ENCODE measurements around the gene SERPINB6. TPM values are rescaled to one million over a fixed set of nuclear protein-coding genes. Genes with fewer than 3 reads are reported as not detected.

Gene SERPINB6
- polyA plus RNA-seq, 3 donors: 117 to 208 (median 200) TPM

DNA sequence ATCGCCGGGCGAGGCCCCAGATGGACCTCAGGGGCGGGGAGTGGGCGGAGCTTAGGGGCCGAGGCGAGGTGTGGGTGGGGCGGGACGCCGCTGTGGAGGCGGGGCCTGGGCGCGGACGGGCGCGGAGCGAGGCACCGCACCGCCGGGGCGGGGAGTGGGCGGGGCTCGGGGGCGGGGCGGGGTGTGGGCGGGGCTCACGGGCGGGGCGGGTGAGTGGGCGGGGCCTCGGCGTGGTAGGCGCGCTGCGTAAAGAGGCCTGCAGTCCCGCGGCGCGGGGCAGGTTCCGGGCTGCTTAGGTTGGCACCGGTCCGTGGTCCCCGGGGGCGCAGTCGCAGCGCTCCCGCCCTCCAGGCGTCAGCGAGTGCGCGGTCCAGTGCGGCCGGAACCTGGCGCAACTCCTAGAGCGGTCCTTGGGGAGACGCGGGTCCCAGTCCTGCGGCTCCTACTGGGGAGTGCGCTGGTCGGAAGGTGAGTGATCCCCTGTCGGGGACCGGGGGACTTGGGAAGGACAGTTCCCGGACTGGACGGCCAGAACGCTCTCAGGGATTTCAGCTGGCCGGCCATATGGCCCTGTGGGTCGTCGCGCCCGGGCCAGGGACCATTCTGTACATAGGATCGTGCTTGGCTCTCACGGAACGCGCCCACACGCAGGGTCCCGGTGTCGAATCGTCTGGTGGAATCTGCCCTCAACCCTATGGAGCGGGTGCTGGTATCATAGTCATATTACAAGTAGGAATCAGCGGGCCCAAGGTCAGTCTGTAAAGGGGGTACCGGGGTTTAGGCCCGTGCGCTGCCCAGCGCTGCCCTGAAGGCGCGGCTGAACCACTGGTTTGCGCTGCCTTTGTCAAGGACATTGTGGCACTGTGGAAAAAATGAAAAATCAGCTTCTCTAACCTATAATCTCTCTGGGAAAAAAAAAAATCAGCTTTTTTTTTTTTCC is 28.5 kb upstream of the SERPINB6 start, which contains the start of gene NQO2:
Gene NQO2, plus strand, starts transcription at position 277 of the 940 bp plus-strand sequence. CDS start 6,659 bp downstream, outside the sequence.
- TF ChIP-seq, protein P1, sequence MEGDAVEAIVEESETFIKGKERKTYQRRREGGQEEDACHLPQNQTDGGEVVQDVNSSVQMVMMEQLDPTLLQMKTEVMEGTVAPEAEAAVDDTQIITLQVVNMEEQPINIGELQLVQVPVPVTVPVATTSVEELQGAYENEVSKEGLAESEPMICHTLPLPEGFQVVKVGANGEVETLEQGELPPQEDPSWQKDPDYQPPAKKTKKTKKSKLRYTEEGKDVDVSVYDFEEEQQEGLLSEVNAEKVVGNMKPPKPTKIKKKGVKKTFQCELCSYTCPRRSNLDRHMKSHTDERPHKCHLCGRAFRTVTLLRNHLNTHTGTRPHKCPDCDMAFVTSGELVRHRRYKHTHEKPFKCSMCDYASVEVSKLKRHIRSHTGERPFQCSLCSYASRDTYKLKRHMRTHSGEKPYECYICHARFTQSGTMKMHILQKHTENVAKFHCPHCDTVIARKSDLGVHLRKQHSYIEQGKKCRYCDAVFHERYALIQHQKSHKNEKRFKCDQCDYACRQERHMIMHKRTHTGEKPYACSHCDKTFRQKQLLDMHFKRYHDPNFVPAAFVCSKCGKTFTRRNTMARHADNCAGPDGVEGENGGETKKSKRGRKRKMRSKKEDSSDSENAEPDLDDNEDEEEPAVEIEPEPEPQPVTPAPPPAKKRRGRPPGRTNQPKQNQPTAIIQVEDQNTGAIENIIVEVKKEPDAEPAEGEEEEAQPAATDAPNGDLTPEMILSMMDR (IDR thresholded peaks at IDR 0.05): no peak
- Histone ChIP-seq H3K4me3 (replicated peaks in 1 of 3; ENCODE audit: low read depth in 2 of 3, low read length in 3 of 3) (peak within 1 kb of the TSS; percentile 84 to 95 (median 93)), H3K36me3 (replicated peaks in 1 of 2; ENCODE audit: control insufficient read depth in 1 of 2, insufficient read depth in 2 of 2, low read length in 2 of 2) (peaks cover 8 to 11% of the 10 kb centered on the region in 2 donors), H3K9me3 (replicated peaks in 1 of 2; ENCODE audit: control insufficient read depth in 1 of 2, insufficient read depth in 1 of 2, low read length in 2 of 2) (no peaks in the 10 kb centered on the region), H3K9ac (ENCODE audit: insufficient read depth, low read length, poor library complexity, severe bottlenecking) (peak within 1 kb of the TSS; percentile 80), H4K20me1 (ENCODE audit: insufficient read depth, low read length) (no peaks in the 10 kb centered on the region), H2AFZ (ENCODE audit: insufficient read depth, low read depth, low read length, poor library complexity, severe bottlenecking) (peak within 1 kb of the TSS; percentile 90), H3K4me1 (ENCODE audit: control insufficient read depth in 1 of 2, insufficient read depth in 2 of 2, low read length in 2 of 2) (peaks cover 35 to 40% of the 10 kb centered on the region in 2 donors), H3K79me2 (ENCODE audit: insufficient read depth, low read length) (peaks cover 20% of the 10 kb centered on the region), H3K27ac (ENCODE audit: low read depth in 1 of 2, low read length in 2 of 2) (peak within 1 kb of the TSS; percentile 73 to 90), H3K27me3 (ENCODE audit: control insufficient read depth in 2 of 2, insufficient read depth in 2 of 2, low read length in 2 of 2) (no peaks in the 10 kb centered on the region), H3K4me2 (replicated peaks; ENCODE audit: extremely low read depth, low read length, poor library complexity, severe bottlenecking) (peak within 1 kb of the TSS; percentile 91)
- Mint-ChIP-seq H3K4me1 (peaks cover 32% of the 10 kb centered on the region), H3K36me3 (peaks cover 20 to 31% of the 10 kb centered on the region in 2 donors), H3K27me3 (ENCODE audit: low read depth in 3 of 3) (peaks cover 0 to 5% (median 3%) of the 10 kb centered on the region in 3 donors), H3K9me3 (peaks cover 0 to 1% (median 0%) of the 10 kb centered on the region in 7 donors), H3K27ac (peak within 1 kb of the TSS; percentile 88 to 96 (median 91)), H3K4me3 (peak within 1 kb of the TSS; percentile 83 to 94)
- 1% methylated on average over 68 of the region's 87 CpGs for WGBS (ENCODE audit: insufficient coverage)
- DNase-seq: peak; percentile 78 to 84 (median 79)
- intact Hi-C loops (cut with micrococcal nuclease): loop anchor here (2.0 to 10.0 kb wide), 3 partner anchors 53 to 255 kb away; partner anchors contain the start of gene PSMG4 (in 2 of the 2)

DNA sequence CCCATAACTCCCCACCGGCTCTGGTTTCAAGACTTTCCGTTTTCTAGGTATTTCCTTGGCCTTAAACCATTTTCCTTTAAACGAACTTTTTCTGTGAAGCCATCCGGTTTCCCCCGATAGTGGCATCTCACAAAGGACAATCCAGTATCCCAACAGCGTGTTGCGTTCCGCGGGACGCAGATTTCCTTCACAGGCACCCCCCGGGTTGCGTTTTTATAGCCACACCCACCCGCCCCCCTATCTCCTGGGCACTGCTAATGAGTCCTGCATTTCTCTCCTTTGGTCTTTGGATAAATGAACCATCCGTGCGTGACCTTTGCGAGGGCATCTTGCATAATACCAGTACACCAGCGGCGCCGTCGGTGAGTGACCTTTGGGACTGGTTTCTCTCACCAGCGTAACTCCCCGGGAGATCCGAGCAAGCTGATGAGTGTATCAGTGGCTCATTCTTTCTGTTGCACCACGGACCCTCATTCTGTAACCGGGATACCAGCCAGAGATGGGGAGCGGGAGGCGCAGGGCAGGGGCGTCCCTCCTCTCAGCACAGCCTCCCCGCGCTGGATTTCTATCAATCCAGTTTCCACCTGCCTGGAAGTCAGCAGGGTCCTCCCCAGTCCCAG is 27.7 kb upstream of the SERPINB6 start:
- TF ChIP-seq, protein P1 (IDR thresholded peaks at IDR 0.05): no peak
- Mint-ChIP-seq H3K4me3 (peak overlapping the region; percentile 81 to 87), H3K9me3 (peaks cover 0 to 1% (median 0%) of the 10 kb centered on the region in 7 donors), H3K27ac (peak overlapping the region; percentile 88 to 96 (median 91)), H3K4me1 (peaks cover 32% of the 10 kb centered on the region), H3K27me3 (ENCODE audit: low read depth in 3 of 3) (peaks cover 0 to 5% (median 3%) of the 10 kb centered on the region in 3 donors), H3K36me3 (peaks cover 13 to 23% of the 10 kb centered on the region in 2 donors)
- Histone ChIP-seq H3K27me3 (ENCODE audit: control insufficient read depth in 2 of 2, insufficient read depth in 2 of 2, low read length in 2 of 2) (no peaks in the 10 kb centered on the region), H2AFZ (ENCODE audit: insufficient read depth, low read depth, low read length, poor library complexity, severe bottlenecking) (peak overlapping the region; percentile 58), H3K79me2 (ENCODE audit: insufficient read depth, low read length) (peaks cover 20% of the 10 kb centered on the region), H3K9me3 (replicated peaks in 1 of 2; ENCODE audit: control insufficient read depth in 1 of 2, insufficient read depth in 1 of 2, low read length in 2 of 2) (no peaks in the 10 kb centered on the region), H3K4me1 (ENCODE audit: control insufficient read depth in 1 of 2, insufficient read depth in 2 of 2, low read length in 2 of 2) (peaks cover 35 to 40% of the 10 kb centered on the region in 2 donors), H4K20me1 (ENCODE audit: insufficient read depth, low read length) (no peaks in the 10 kb centered on the region), H3K9ac (ENCODE audit: insufficient read depth, low read length, poor library complexity, severe bottlenecking) (peak overlapping the region; percentile 30), H3K36me3 (replicated peaks in 1 of 2; ENCODE audit: control insufficient read depth in 1 of 2, insufficient read depth in 2 of 2, low read length in 2 of 2) (peaks cover 2 to 3% of the 10 kb centered on the region in 2 donors), H3K27ac (ENCODE audit: low read depth in 1 of 2, low read length in 2 of 2) (peak overlapping the region; percentile 73 to 79), H3K4me2 (replicated peaks; ENCODE audit: extremely low read depth, low read length, poor library complexity, severe bottlenecking) (peak overlapping the region; percentile 91), H3K4me3 (replicated peaks in 1 of 3; ENCODE audit: low read depth in 2 of 3, low read length in 3 of 3) (peak overlapping the region; percentile 42 to 95 (median 60))
- WGBS (ENCODE audit: insufficient coverage): under 1% methylated on average over 29 of the region's 30 CpGs
- DNase-seq: peak; percentile 84 to 97 (median 91)
- intact Hi-C loops (cut with micrococcal nuclease): loop anchor here (2.0 to 10.0 kb wide), 3 partner anchors 54 to 256 kb away; partner anchors contain the start of gene PSMG4 (in 2 of the 2)

All from CD14-positive monocyte (primary cell).